OCI-LY7 (cell line): ENCODE data around the gene RBBP5.

ENCODE experiments used
- CTCF ChIP-seq: fragments of 200-600 bp; sonication (generic); conservative IDR thresholded peaks from 2 replicates; pipeline ENCODE4 v1.5.1; 2014; ENCODE audit warnings: mild to moderate bottlenecking, antibody characterized with exemption, low read length, moderate library complexity, mixed read lengths
- EZH2phosphoT487 ChIP-seq: fragments of 200-600 bp; sonication (generic); IDR thresholded peaks from 2 replicates; pipeline ENCODE4 v1.6.1; 2018; ENCODE audit warnings: low read depth, borderline replicate concordance, mild to moderate bottlenecking, mixed run types, antibody characterized with exemption, low read length, moderate library complexity, mixed read lengths

GRCh38 chr1:205128050-205128449 is 6.3 kb upstream of the RBBP5 start:
- TF ChIP-seq CTCF (no peak), EZH2phosphoT487 (no peak)
